ENCODE measurements around the gene MICAL3. TPM values are rescaled to one million over a fixed set of nuclear protein-coding genes. Genes with fewer than 3 reads are reported as not detected.
"Not testable (repeated sequence)": the region's sequence is repeated elsewhere in the genome, so short reads cannot be mapped to it uniquely, and the experiment has no call there.

Gene MICAL3
- total RNA-seq, 1 donor from 2014 or later: 85.7 TPM

DNA sequence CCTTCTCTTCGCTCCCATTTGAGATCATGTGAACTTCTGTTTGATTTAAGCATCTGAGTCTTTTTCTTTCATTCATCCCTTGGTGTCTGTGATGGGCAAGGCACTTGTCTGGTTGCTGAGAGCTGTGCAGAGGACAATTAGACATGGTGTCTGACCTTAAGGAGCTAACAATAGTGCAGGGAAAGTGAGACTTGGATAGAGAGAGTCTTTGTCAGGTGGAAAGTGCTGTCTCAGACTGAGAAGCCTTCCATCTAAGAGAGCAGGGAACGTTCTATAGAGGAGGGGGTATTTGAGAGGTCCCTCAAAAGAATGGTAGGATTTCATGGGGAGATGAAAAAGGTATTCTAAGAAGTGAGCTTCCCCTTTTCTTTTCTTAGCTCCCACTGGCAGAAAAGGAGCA is 14.1 kb downstream of the MICAL3 start:
- DNase-seq (ENCODE audit: missing footprints): no peak
- intact Hi-C loops (cut with DNase I): no loop called here
- ATAC-seq: no peak

DNA sequence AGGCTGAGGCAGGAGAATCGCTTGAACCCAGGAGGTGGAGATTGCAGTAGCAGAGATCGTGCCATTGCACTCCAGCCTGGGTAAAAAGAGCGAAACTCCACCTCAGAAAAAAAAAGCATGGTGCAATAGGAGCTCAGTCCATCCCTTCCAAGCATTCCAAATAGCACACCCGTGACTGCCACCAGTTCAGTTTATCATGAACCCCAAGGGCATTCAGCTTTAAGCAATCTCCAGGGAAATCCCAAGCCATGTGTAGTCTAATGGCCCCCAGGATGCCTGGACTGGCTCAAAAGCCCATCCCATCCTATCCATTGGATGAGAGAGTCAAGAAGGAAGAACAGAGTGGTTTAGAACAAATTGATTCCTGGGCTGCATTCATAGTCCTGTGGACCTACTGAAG is 16.2 kb downstream of the MICAL3 start:
- ATAC-seq (no peak), DNase-seq (ENCODE audit: missing footprints) (no peak)
- intact Hi-C loops (cut with DNase I): no loop called here

GRCh38 chr22:18005201-18005926 is 19.0 kb downstream of the MICAL3 start:
- intact Hi-C loops (cut with DNase I): no loop called here
- no peak for DNase-seq (ENCODE audit: missing footprints)
- ATAC-seq: no peak

DNA sequence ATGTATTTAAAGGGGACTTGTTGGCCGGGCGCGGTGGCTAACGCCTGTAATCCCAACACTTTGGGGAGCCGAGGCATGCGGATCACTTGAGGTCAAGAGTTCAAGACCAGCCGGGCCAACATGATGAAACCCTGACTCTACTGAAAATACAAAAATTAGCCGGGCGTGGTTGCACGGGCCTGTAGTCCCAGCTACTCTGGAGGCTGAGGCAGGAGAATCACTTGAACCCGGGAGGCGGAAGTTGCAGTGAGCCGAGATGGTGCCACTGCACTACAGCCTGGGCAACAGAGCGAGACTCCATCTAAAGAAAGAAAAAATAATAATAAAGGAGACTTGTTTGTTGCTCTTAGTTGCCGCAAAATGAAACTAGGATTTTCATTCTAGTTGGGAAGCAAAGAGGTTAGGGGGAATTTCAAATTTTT is 22.5 kb downstream of the MICAL3 start:
- intact Hi-C loops (cut with DNase I); ATAC-seq; DNase-seq (ENCODE audit: missing footprints): not testable (repeated sequence)

DNA sequence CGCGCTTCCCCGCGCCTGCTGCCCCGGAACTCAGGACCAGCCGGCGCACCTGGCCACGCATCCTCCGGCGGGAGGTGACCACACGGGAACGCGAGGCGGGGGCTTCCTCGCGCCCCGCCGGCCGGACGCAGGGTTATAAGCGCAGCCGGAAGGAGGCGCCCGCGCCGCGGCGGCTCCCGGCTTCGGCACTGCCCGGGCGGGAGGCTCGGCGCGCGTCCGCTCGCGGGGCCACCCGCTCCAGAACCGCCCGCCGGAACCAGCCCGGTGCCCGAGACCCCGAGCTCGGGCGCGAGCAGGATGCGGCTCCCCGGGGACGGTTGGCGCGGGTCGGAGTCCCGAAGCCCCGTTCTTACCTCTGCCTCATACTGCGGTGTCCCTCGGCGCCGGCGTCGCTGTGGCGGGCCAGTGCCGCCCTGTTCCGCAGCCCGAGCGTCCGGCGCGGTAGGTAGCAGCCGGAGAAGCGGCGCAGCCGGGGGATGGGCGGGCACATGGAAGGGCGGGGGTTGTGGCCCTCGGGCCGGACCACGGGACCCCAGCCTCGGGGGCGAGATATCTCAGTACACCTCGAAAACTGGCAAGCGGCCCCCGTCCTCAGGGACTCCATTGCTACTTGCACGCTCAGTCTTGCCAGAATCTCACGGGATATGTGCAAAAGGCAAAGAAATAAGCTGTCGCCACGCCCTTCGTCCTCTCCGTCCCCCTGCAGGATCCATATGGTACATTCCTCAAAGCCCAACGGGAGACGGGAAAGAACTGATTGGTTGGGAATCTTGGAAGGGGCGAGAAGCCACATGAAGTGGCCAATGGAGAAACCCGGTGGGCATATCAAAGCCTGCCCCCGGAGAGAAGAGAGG is 23.1 kb downstream of the MICAL3 start:
- intact Hi-C loops (cut with DNase I): no loop called here
- peak; percentile 91 for DNase-seq (ENCODE audit: missing footprints)

DNA sequence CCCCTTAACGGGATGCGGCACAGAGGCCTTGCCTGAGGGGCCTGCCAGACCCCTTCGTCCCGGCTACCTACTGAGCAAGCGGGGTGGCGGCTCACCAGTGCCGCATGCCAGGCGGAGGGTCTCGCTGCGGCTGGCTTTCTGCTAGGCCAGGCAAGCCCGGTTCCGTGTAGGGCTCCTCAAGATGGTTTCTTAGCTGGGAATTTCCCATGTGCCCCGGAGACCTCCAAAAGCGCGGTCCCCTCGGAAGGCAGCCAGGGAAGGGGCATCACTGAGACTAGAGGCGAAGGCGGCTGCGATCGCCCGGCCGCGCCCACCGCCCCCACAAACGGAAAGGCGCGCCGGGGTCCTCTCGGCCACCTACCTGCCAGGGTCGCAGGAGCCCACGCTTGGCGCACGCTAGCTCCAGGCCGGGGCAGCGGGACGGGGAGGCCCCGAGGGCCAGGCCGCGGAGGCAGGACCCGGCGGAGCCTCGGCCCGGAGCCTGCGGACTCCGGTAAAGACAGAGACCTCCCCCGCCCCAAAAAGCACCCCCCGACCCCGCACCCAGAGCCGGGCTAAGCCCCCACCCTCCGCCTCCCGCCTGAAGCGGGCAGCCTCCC is 23.8 kb downstream of the MICAL3 start:
- DNase-seq (ENCODE audit: missing footprints) (no peak), ATAC-seq (no peak)
- intact Hi-C loops (cut with DNase I): no loop called here

More for the DNA sequence above, 23.1 kb downstream of the MICAL3 start:
- peak; percentile 97 for ATAC-seq

DNA sequence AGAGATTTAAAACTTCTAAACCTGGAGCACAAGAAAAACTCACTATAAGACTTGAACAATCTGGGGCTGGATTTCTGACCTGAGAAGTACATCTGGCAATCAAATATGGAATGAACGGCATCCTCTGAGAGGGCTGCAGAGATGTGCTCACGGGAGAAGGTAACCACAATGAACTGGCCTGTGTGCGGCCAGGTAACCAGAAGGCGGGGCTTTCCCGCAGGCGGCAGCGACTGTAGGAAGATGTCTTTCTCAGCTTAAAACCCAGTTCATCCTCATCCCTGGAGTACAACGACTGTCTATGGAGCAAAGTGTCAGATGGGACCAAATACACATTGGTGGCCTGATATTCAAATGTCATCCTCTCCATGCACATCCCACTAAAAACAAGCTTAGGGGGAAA is 24.5 kb downstream of the MICAL3 start:
- intact Hi-C loops (cut with DNase I): no loop called here
- no peak for ATAC-seq
- DNase-seq (ENCODE audit: missing footprints): no peak

DNA sequence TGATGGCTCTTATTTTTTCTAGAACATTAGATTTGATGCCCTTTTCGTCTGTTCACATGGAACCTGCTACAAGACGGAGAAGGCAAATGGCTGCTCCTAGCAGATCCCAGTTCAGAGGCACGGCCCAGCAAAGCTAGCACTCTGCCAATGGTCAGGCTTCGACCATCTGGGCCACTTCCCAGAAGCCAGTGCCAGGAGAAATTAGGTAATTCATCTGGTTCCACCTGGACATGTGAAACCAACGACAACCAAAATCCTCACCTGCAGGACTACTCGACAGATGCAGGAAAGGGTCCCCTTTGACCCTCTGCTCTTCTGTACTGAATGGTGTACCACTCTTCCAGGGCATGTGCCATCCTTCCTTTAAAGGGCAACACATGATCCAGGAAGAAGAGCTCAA is 25.4 kb downstream of the MICAL3 start:
- ATAC-seq (no peak), DNase-seq (ENCODE audit: missing footprints) (no peak)
- intact Hi-C loops (cut with DNase I): no loop called here

GRCh38 chr22:17997456-17997855 is 26.9 kb downstream of the MICAL3 start:
- intact Hi-C loops (cut with DNase I): no loop called here
- DNase-seq (ENCODE audit: missing footprints) (no peak), ATAC-seq (no peak)

- intact Hi-C loops (cut with DNase I); ATAC-seq; DNase-seq (ENCODE audit: missing footprints): not testable (repeated sequence)
Measured at GRCh38 chr22:17995256-17995655, 29.1 kb downstream of the MICAL3 start.

GRCh38 chr22:17994424-17995108 is 29.8 kb downstream of the MICAL3 start:
- no peak for ATAC-seq
- intact Hi-C loops (cut with DNase I): no loop called here
- DNase-seq (ENCODE audit: missing footprints): no peak

- DNase-seq (ENCODE audit: missing footprints); ATAC-seq; intact Hi-C loops (cut with DNase I): not testable (repeated sequence)
Measured at GRCh38 chr22:17992976-17993375, 31.4 kb downstream of the MICAL3 start.

- peak; percentile 62 for ATAC-seq
- DNase-seq (ENCODE audit: missing footprints); intact Hi-C loops (cut with DNase I): not testable (repeated sequence)
Measured at GRCh38 chr22:17991992-17992391, 32.4 kb downstream of the MICAL3 start.

DNA sequence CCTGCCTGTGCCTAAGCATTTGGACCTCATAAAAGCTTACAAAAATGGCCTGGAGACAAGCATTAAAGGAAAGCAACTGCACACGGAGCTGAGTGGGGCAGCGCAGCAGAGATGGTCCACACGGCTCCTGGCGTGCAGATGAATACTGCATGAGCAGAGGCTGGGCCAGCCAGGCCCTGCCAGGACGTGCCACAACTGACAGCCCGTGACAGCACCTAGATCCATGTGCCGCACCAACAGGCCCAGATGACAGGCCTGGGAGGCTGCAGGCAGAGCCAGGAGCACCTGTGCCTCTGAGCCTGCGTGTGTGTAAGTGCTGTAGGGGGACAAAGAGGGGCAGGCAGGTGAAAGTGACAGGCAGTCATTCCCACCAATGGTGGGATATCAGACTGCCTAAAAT is 33.4 kb downstream of the MICAL3 start:
- intact Hi-C loops (cut with DNase I): no loop called here
- ATAC-seq (peak; percentile 61), DNase-seq (ENCODE audit: missing footprints) (no peak)

- DNase-seq (ENCODE audit: missing footprints) (no peak), ATAC-seq (no peak)
- intact Hi-C loops (cut with DNase I): no loop called here
Measured at GRCh38 chr22:17990147-17990546, 34.2 kb downstream of the MICAL3 start.

DNA sequence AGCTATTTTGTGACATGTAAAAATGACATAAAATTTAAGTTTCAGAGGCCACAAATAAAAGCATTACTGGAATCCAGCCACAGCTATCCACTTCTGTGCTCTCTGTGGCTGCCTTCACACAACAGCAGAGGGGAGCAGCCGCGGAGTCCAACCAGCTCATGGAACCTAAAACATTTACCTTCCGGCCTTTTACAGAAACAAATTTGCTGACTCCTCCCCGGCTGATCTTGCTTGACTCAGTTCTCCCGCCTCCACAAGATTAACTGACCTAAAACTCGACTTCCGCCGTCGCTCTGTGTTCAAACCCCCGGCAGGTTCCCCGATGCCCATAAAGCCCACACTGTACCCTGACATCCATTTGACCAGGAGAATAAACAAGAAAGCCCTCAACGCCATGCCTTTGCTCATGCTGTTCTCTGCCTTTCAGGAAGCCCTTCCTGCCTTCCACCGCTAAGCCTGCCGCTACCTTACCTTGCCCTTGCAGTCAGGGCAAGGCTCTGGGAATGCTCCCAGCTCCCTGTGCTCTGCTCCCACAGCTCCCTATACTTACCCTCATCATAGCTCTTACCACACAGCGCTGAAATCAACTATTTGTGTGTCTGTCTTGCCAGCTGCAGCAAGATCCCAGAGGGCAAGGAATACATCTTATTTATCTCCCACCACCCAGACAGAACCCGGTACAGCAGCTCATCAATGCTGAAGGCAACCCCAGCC is 35.4 kb downstream of the MICAL3 start:
- intact Hi-C loops (cut with DNase I): loop anchor here (5.0 kb wide), 1 partner anchor 67 kb away; no protein-coding TSS in a partner anchor
- ATAC-seq (peak; percentile 57), DNase-seq (ENCODE audit: missing footprints) (no peak)

DNA sequence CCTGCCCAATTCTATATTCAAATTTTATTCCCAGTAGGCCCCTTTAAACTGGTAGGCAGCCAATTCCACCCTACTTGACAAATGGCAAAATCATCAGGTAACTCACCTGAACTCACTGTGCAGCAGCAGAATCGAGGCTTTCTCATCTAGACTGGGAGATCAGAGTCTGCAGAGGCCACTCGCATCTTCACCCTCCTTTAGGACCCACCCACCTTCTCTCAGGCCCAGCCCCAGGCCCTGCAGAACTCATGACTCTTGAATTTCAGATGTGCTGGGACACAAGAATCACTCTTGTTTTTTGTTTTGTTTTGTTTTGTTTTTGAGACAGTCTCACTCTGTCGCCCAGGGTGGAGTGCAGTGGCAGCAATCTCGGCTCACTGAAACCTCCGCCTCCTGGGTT is 38.8 kb downstream of the MICAL3 start:
- intact Hi-C loops (cut with DNase I): loop anchor here (5.0 kb wide), 1 partner anchor 63 kb away; no protein-coding TSS in a partner anchor
- DNase-seq (ENCODE audit: missing footprints): no peak
- no peak for ATAC-seq

DNA sequence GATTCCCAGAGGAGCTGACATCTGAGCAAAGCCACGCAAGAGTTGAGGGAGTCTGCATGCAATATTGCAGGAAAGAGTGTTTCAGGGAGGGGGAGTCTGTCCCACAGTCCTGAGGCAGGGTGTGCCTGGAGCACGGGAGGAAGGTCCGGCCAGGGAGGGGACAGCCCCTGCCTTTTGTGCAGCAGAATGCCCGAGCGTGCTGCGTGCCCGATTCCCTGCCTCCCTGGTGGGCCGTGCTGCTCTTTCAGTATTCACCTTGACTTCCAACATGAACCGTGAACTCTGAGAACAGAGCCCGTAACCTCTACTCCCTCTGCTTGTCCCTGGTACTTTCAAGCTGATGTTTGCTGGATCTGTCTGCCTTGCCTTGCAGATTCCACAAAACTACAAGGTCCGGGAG is 39.3 kb downstream of the MICAL3 start:
- not testable (repeated sequence) for DNase-seq (ENCODE audit: missing footprints); ATAC-seq
- intact Hi-C loops (cut with DNase I): loop anchor here (5.0 kb wide), 1 partner anchor 63 kb away; no protein-coding TSS in a partner anchor
